HFFc6 (cell line): Measurements from ENCODE around the gene MX1. TPM values are rescaled to one million over a fixed set of nuclear protein-coding genes. Genes with fewer than 3 reads are reported as not detected.

Experiments
- DNase-seq: peaks from one replicate; pipeline ENCODE4 v3.0.0-alpha.2; 2018
- H3K27ac Mint-ChIP-seq: 2 replicates; pipeline ENCODE4 v1.8.0; 2020; ENCODE audit warnings: mild to moderate bottlenecking, mixed read lengths
- H3K27me3 Mint-ChIP-seq: 2 replicates; pipeline ENCODE4 v1.8.0; 2021; ENCODE audit warnings: mild to moderate bottlenecking, moderate library complexity, mixed read lengths; ENCODE audit not compliant: insufficient read depth
- H3K36me3 Mint-ChIP-seq: 2 replicates; pipeline ENCODE4 v1.8.0; 2021; ENCODE audit warnings: low read depth, mixed read lengths
- H3K4me1 Mint-ChIP-seq: 2 replicates; pipeline ENCODE4 v1.8.0; 2020; ENCODE audit warnings: low read depth, mixed read lengths
- H3K4me3 Mint-ChIP-seq: 2 replicates; pipeline ENCODE4 v1.8.0; 2020; ENCODE audit warnings: mild to moderate bottlenecking, moderate library complexity, mixed read lengths
- H3K9me3 Mint-ChIP-seq: 2 replicates; pipeline ENCODE4 v1.8.0; 2020; ENCODE audit warnings: mild to moderate bottlenecking, mixed read lengths
- CTCF ChIP-seq: fragments of 200-600 bp; sonication (generic); IDR thresholded peaks from 2 replicates; pipeline ENCODE4 v1.5.0; 2021; ENCODE audit warnings: antibody characterized with exemption, mild to moderate bottlenecking
- total RNA-seq, 6 experiments: library from RNA; stranded (reverse); fragmentation: NEBNext Ultra II Directional; extraction: Animal tissue kit (Norgen Biotek cat#: 25700); gene quantifications; 2 replicates in 1 of 6; 3 replicates in 5 of 6; pipeline ENCODE4 v1.2.3, GENCODE V29; 2021

Gene MX1
- total RNA-seq, 6 experiments from 2014 or later, result 0.61 to 1.2 (median 0.85) TPM

GRCh38 chr21:41482980-41483379, 56.9 kb downstream of the MX1 start:
- Mint-ChIP-seq H3K27ac (no peak overlapping the region), H3K4me1 (no peaks in the 10 kb centered on the region), H3K9me3 (no peaks in the 10 kb centered on the region), H3K27me3 (peaks cover 8% of the 10 kb centered on the region), H3K36me3 (no peaks in the 10 kb centered on the region), H3K4me3 (no peak overlapping the region)
- DNase-seq, result no peak
- TF ChIP-seq CTCF, result no peak

- no peaks in the 10 kb centered on the region for H3K36me3 Mint-ChIP-seq
- no peak overlapping the region for H3K27ac Mint-ChIP-seq
- H3K27me3 Mint-ChIP-seq, result peaks cover 9% of the 10 kb centered on the region
- DNase-seq, result no peak
- H3K4me1 Mint-ChIP-seq, result no peaks in the 10 kb centered on the region
- H3K4me3 Mint-ChIP-seq, result no peak overlapping the region
- H3K9me3 Mint-ChIP-seq, result no peaks in the 10 kb centered on the region
- TF ChIP-seq CTCF, result no peak
Measured at GRCh38 chr21:41483415-41483814, 57.4 kb downstream of the MX1 start.

GRCh38 chr21:41483973-41484372, 57.9 kb downstream of the MX1 start:
- H3K27ac Mint-ChIP-seq, result no peak overlapping the region
- H3K4me3 Mint-ChIP-seq, result no peak overlapping the region
- H3K9me3 Mint-ChIP-seq, result no peaks in the 10 kb centered on the region
- no peaks in the 10 kb centered on the region for H3K36me3 Mint-ChIP-seq
- DNase-seq, result no peak
- no peak for TF ChIP-seq CTCF
- H3K27me3 Mint-ChIP-seq, result peaks cover 9% of the 10 kb centered on the region
- no peaks in the 10 kb centered on the region for H3K4me1 Mint-ChIP-seq

- Mint-ChIP-seq H3K4me3 (no peak overlapping the region), H3K27ac (no peak overlapping the region), H3K9me3 (no peaks in the 10 kb centered on the region), H3K27me3 (peaks cover 6% of the 10 kb centered on the region), H3K4me1 (no peaks in the 10 kb centered on the region), H3K36me3 (no peaks in the 10 kb centered on the region)
- no peak for DNase-seq
- TF ChIP-seq CTCF, result no peak
Measured at GRCh38 chr21:41487082-41487481, 61.0 kb downstream of the MX1 start.

GRCh38 chr21:41488080-41488479, 62.0 kb downstream of the MX1 start:
- Mint-ChIP-seq H3K27ac (no peak overlapping the region), H3K4me3 (no peak overlapping the region), H3K4me1 (no peaks in the 10 kb centered on the region), H3K27me3 (peaks cover 6% of the 10 kb centered on the region), H3K36me3 (no peaks in the 10 kb centered on the region), H3K9me3 (no peaks in the 10 kb centered on the region)
- no peak for TF ChIP-seq CTCF
- no peak for DNase-seq

GRCh38 chr21:41489329-41489728, 63.3 kb downstream of the MX1 start:
- H3K4me1 Mint-ChIP-seq, result no peaks in the 10 kb centered on the region
- no peaks in the 10 kb centered on the region for H3K9me3 Mint-ChIP-seq
- H3K27ac Mint-ChIP-seq, result no peak overlapping the region
- H3K27me3 Mint-ChIP-seq, result peaks cover 9% of the 10 kb centered on the region
- no peak overlapping the region for H3K4me3 Mint-ChIP-seq
- H3K36me3 Mint-ChIP-seq, result no peaks in the 10 kb centered on the region
- no peak for DNase-seq
- no peak for TF ChIP-seq CTCF
